Measurements from ENCODE around the gene ARNT2. TPM values are rescaled to one million over a fixed set of nuclear protein-coding genes. Genes with fewer than 3 reads are reported as not detected.
A peak's percentile ranks its signal among the peaks of the same experiment; 100 is the strongest.

Gene ARNT2
- polyA plus RNA-seq, 5 donors: 28.8 to 43.6 (median 33.8) TPM

DNA sequence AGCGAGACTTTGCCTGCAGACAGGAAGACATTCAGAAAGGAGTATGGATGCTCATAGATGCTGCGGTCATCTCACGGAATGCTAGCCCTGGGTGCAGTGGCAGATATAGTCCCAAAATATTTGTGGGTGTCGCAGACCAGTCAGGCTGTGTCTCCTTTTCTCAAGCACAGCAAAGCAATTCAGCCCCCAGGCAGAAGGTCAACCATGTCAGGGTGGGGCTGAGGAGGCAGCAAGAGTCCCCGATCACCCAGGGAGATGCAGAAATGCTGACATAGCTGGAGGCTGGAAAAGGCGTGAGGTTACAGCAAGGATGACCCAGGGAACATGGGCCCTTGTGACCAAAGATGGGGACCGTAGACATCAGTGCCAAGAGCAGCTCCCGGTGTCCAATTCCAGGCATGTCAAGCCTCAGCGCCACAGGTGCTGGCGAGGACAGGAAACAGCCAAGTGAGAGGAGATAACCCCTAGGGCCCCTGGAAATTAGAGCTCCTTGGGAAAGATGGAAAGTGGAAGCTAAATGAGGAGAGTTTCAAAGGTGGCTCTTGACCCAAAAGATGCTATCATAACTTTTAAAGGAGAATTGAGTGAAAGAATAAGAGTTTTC is 209.7 kb downstream of the ARNT2 start:
- DNase-seq: no peak

DNA sequence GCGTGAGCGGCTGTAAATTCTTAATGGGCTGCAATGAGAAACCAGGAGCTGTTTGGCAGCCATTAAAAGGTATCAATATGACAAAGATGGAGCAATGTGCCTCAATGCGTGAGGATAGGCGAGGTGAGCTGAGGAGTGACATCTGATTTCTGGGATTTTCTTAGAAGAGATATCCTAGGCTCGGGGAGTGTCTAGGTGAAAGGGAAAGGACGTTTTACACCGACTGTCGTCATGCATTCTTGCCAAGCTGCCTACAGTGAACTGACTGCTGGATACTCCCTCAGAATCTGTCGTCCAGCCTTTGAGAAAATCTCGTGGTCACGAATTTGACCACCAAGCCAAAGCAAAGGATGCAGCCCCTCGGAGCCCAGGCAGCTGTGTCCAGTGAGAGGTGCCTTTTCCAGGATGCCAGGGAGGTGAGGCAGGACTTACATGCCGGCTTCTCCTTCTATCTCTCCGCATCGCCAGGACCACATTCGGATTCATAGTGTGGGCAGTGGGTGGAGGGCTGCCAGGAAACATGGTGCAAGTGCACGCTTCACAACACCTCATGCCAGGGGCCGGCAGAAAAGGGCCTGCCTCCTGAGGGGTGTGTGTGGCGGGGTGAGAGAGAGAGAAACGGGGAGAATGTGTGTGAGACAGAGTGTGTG is 210.7 kb downstream of the ARNT2 start:
- no peak for DNase-seq

DNA sequence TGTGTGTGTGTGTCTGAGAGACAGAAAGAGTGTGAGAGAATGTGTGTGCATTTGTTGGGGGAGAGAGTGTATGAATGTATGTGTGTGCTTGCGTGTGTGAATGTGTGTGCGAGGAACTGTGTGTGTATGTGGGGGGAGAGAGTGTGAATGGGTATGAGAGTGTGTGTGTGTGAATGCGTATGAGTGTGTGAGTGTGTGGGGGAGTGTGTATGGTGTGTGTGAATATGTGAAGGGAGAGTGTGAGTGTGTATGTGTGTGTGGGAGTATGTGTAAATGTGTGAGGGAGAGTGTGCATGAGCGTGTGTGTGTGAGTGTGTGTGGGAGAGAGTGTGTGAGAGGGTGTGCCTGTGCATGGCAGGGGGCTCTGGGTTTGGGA is 211.2 kb downstream of the ARNT2 start:
- DNase-seq: no peak

DNA sequence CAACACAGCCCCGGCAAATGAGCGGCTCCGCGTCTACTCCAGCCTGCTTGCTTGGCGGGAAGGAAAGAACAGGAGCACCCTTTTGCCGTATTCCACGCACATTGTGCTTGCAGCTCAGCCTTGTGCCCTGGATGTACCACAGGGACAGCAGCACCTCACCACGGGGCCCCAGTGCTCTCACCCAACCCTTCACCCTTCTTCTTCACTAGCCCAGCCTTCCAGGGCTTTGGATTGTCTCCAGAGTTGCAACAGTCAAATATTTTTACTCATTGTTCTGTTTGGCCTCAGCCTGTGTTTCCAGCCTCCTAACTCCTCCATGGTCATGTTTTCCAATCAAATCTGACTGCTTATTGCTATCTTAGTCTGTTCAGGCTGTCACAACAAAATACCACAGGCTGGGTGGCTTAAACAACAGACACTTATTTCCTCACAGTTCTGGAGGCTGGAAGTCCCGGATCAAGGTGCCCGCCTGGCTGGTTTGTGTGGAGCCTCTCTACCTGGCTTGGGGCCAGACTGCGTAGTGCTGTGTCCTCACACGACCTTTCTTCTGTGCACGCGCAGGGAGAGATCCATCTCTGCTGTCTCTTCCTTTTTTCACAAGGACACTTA is 211.7 kb downstream of the ARNT2 start:
- peak; percentile 79 for DNase-seq

DNA sequence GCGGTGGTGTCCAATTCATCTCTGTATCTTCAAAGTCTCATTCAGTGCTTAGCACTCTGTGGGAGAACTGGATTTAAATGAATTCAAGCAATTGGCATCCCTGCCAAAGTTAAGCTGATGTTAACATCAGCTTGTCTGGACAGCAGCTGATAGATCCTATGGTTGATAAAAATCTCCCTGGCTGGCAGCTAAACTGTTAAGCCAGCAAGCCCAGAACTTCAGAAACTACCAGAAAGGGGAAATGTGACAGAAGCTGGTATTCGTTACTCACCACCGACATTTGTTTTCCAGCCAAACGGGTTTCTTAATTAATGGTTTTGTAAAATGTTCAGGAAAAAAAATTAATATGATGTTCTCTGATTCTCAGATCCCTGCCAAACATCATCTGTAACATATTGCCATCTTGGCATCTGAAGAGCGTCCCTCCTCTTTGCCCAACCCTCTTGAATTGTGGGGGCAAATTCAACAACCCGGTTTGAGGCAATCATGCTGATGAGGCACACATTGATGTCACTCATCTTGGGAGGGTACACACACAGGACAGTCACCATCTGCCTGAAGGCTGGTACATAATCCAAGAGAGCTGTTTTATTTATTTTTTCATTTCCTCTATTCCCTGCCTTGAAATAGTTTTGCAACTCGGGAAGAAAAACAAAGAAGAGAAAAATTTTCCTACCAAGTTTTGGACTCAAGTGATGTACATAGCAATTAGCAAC is 214.7 kb downstream of the ARNT2 start:
- no peak for DNase-seq

DNA sequence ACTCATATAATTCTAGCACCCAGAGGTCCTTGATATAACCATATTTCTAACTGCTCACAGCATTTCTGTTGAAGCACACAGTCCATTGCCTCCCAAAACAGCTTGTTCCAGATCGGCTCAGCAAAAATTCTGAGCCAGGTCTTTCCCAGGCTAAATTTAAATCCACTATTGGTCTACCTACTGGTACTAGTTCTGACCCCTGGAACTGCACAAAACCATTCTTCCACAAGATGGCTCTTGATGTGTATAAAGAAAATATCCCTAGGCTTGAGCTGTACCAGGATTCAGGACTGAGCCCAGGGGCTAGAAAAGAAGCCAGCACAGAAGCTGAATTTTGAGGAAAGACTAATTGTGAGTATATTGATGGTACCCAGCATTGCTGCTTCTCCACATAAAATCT is 215.5 kb downstream of the ARNT2 start:
- DNase-seq: no peak

- no peak for DNase-seq
These were observed 216.0 kb downstream of the ARNT2 start for GRCh38 chr15:80620141-80620540.

- no peak for DNase-seq
These were observed 216.7 kb downstream of the ARNT2 start for GRCh38 chr15:80620931-80621330.

- DNase-seq: no peak
These were observed 222.5 kb downstream of the ARNT2 start for GRCh38 chr15:80626643-80627120.

- DNase-seq: no peak
These were observed 225.2 kb downstream of the ARNT2 start for GRCh38 chr15:80629355-80629754.

GRCh38 chr15:80630981-80631380 is 226.8 kb downstream of the ARNT2 start:
- no peak for DNase-seq

- no peak for DNase-seq
These were observed 229.0 kb downstream of the ARNT2 start for GRCh38 chr15:80633221-80633620.

GRCh38 chr15:80635953-80636352 is 231.8 kb downstream of the ARNT2 start:
- DNase-seq: peak; percentile 71 to 74

DNA sequence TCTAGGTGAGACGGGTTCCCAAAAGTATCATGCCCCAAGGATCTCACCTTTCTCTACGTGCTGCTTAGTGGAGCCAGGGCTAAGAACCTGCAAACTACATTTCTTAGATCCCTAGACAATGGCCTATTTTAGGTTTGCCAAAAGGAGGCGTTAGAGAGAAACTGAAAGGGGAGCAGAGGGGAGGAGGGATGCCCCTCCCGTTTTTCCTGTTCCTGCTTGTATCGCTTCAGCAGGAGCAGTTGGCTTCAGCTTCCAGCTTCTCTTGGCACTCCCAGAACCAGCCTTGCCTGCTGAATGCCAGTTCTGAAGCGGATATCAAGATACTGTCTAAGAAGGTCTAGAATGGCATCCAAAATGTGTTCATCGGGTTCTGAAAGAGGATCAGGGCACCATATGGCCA is 232.5 kb downstream of the ARNT2 start:
- no peak for DNase-seq

DNA sequence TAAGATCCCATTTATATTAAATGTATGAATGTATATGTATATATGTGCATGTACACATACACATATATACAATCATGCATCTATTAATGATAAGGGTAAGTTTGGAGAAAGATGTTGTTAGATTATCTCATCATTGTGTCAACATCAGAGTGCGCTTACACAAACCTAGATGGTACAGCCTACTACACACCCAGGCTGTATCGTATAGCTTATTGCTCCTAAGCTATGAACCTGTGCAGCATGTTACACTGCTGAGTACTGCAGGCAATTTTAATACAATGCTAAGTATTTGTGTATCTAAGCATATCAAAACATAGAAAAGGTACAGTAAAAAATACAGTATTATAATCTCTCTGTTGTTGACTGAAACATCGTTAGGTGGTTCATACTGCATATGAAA is 233.6 kb downstream of the ARNT2 start:
- DNase-seq: no peak

DNA sequence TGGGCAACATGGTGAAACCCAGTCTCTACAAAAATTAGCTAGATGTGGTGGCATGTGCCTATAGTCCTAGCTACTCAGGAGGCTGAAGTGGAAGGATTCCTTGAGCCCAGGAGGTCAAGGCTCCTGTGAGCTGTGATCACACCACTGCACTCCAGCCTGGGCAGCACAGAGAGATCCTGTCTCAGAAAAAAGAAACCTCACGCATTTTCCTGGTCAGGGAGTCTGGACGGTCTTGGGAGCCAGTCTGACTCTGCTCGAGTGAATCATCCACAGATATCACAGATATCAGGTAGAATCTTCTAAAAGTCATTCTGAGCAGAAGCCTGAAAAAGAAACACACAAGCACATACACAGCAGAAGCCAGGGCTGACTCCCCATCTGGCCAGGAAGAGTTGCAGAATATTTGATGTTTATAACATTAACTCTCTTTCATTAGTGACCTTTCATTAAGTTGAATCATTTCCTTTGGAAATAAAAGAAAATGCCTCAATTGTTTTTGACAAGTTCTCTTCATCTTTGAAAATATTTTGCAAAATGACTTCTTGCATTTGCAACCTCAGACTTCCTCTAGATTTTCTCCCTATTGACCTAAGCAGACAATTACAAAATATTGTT is 234.5 kb downstream of the ARNT2 start:
- no peak for DNase-seq

GRCh38 chr15:80639168-80639555 is 235.0 kb downstream of the ARNT2 start:
- DNase-seq: no peak

DNA sequence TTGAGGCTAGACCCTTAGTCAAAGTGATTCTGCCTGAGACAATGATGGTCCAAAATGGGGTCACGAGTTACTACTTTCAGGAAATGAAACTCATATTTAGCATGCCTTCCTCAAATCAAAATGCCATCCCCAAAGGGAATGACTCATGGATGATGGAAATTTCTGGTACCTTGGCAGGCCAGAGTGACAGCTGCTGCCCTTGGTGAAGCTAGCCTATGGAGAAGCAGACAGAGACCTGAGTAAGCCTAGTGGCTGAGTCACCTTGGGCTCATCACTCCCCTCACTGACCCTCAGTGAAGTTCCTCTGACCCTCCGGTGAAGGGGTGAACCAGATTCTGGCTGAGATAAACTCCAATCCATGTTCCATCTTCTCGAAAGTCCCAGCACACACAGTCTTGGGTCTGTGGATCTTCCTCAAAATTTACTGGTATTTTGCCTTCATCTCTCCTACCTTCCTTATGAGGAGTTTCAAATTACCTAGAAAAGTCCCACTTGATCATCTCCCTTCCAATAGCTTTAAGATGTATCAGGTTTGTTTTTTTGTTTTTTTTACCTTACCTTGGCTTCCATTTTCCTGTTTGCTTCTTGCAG is 236.4 kb downstream of the ARNT2 start:
- DNase-seq: no peak

GRCh38 chr15:80641384-80641783 is 237.2 kb downstream of the ARNT2 start:
- DNase-seq: no peak

DNA sequence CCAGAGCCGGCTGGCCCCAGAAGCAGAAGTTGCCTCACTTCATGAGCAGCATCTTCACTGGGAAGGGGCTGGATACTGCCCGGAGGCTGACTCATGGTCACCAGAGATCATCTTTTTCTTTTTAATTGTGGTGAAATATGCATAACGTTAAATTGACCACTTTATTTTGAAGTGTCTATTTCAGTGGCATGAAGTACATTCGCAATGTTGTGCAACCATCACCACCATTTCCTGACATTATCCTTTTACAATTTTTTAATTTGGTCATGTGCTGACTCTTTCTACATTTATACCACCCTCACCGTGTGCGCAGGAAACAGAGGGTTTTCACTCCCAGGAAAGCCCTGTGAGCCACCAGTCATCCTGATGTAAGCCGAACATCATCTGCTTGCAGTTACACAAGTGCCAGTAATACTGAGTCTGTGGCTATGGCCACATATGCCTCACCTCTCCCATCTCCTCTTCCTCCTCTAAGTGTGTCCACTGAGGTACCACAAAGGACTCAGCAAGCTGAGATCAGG is 239.3 kb downstream of the ARNT2 start:
- no peak for DNase-seq

- no peak for DNase-seq
These were observed 241.4 kb downstream of the ARNT2 start for GRCh38 chr15:80645494-80646065.

All from right lung (tissue), 5 donors.